Panc1 (cell line): Measurements from ENCODE around the gene EEF2K.
A peak's percentile ranks its signal among the peaks of the same experiment; 100 is the strongest.

Source experiments
- POLR2AphosphoS5 ChIP-seq: IDR thresholded peaks from 2 replicates; pipeline ENCODE4 v1.6.1; 2012; ENCODE audit warnings: mild to moderate bottlenecking, low read depth, low read length, moderate library complexity
- TF ChIP-seq, protein P1 (sequence below): fragments of 450-650 bp; IDR thresholded peaks from 2 replicates; pipeline ENCODE4 v1.5.1; 2017; ENCODE audit warnings: mild to moderate bottlenecking

DNA sequence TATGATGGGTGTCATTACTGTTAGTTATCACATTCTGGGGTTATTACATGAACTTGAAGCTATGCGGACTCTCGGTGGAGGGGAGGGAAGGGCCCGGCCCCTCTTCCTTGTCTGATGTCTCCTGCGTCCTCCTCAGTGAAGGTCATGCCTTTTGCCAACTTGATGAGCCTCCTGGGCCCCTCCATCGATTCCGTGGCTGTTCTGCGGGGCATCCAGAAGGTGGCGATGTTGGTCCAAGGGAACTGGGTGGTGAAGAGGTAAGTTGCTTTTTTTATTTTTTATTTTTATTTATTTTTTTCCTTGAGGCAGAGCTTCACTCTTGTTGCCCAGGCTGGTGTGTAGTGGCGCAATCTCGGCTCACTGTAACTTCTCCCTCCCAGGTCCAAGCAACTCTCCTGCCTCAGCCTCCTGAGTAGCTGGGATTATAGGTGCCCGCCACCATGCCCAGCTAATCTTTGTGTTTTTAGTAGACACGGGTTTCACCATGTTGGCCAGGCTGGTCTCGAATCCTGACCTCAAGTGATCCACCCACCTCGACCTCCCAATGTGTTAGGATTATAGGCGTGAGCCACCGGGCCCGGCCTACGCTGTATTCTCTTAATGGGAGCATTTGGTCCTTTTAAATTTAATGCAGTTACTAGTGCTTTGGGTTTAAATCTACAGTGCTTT, 112.7 kb downstream of the EEF2K start:
- TF ChIP-seq, protein P1, sequence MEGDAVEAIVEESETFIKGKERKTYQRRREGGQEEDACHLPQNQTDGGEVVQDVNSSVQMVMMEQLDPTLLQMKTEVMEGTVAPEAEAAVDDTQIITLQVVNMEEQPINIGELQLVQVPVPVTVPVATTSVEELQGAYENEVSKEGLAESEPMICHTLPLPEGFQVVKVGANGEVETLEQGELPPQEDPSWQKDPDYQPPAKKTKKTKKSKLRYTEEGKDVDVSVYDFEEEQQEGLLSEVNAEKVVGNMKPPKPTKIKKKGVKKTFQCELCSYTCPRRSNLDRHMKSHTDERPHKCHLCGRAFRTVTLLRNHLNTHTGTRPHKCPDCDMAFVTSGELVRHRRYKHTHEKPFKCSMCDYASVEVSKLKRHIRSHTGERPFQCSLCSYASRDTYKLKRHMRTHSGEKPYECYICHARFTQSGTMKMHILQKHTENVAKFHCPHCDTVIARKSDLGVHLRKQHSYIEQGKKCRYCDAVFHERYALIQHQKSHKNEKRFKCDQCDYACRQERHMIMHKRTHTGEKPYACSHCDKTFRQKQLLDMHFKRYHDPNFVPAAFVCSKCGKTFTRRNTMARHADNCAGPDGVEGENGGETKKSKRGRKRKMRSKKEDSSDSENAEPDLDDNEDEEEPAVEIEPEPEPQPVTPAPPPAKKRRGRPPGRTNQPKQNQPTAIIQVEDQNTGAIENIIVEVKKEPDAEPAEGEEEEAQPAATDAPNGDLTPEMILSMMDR: peak; percentile 84
- no peak for TF ChIP-seq POLR2AphosphoS5
